HepG2 (cell line): Measurements from ENCODE around the gene SH3BGRL2. TPM values are rescaled to one million over a fixed set of nuclear protein-coding genes. Genes with fewer than 3 reads are reported as not detected.

Experiments
- ATAC-seq: fragments of 200-7000 bp; cut with Tn5 transposase; 3 replicates; pipeline ENCODE4 v1.9.1; 2020; ENCODE audit warnings: mild to moderate bottlenecking, moderate library complexity
- BruUV-seq: library from RNA; stranded (reverse); fragments of 400-500 nt; replicated peaks from 2 replicates; lab custom pipeline; 2021; lab: Mats Ljungman, UMichigan
- CTCF ChIA-PET: fragments of 300-600 bp; formaldehyde crosslinking; extraction: SDS; loops from one replicate; lab custom pipeline; 2021; ENCODE audit warnings: low total read pairs, inconsistent platforms, low intra/inter-chr PET ratio; lab: Yijun Ruan, JAX
- POLR2A ChIA-PET: fragments of 350-600 bp; sonication (Branson Sonifier 250); formaldehyde crosslinking; loops from one replicate; lab custom pipeline; 2020; ENCODE audit warnings: antibody characterized with exemption, inconsistent platforms; lab: Yijun Ruan, JAX
- DNase-seq: peaks from one replicate; pipeline ENCODE4 v3.0.0-alpha.2; 2015; ENCODE audit warnings: low spot score
- FAIRE-seq: peaks from 3 replicates; lab custom pipeline; 2011; peaks lifted over from hg19 to GRCh38; lab: Jason Lieb, UNC
- H2AFZ ChIP-seq: one replicate; pipeline ENCODE4 v1.6.1; 2011; ENCODE audit warnings: low read length, inconsistent platforms
- H3K27ac ChIP-seq: fragments of 300-600 bp; 3 replicates; pipeline ENCODE4 v1.8.0; 2011; ENCODE audit warnings: mixed run types, mild to moderate bottlenecking, mixed read lengths, low read length, inconsistent platforms; ENCODE audit not compliant: insufficient read depth; ENCODE audit errors: extremely low read length
- H3K27me3 ChIP-seq, 2 experiments: fragments of 200-600 bp in 1 of 2; 2 replicates in 1 of 2; 3 replicates in 1 of 2; pipeline versions ENCODE4 v1.6.0 to v1.8.0; 2011; ENCODE audit warnings: low read length in 2 of 2, mild to moderate bottlenecking in 2 of 2, moderate library complexity in 2 of 2, inconsistent platforms in 1 of 2; ENCODE audit not compliant: insufficient read depth in 2 of 2, control insufficient read depth in 1 of 2
- H3K36me3 ChIP-seq, 2 experiments: fragments of 200-600 bp in 1 of 2; replicated peaks in 1 of 2; 2 replicates in 1 of 2; 3 replicates in 1 of 2; pipeline versions ENCODE4 v1.5.1 to v1.8.0; 2011; ENCODE audit warnings: low read length in 2 of 2, inconsistent platforms in 1 of 2; ENCODE audit not compliant: insufficient read depth in 2 of 2, control insufficient read depth in 1 of 2
- H3K4me1 ChIP-seq: 2 replicates; pipeline ENCODE4 v1.5.1; 2012; ENCODE audit warnings: low read length, inconsistent platforms; ENCODE audit not compliant: insufficient read depth
- H3K4me2 ChIP-seq: 2 replicates; pipeline ENCODE4 v1.6.0; 2011; ENCODE audit warnings: low read depth, low read length, inconsistent platforms
- H3K4me3 ChIP-seq, 3 experiments: fragments of 200-600 bp in 1 of 3; sonication (generic), shearing (Covaris generic) in 1 of 3; replicated peaks in 1 of 3; 2 replicates each; pipeline ENCODE4 v1.5.1; 2011 to 2016; ENCODE audit warnings: low read length in 3 of 3, inconsistent platforms in 2 of 3, low read depth in 2 of 3, mild to moderate bottlenecking in 2 of 3, control low read depth in 1 of 3, mixed read lengths in 1 of 3; ENCODE audit not compliant: insufficient read depth in 1 of 3
- H3K79me2 ChIP-seq: one replicate; pipeline ENCODE4 v1.6.1; 2011; ENCODE audit warnings: low read length, inconsistent platforms; ENCODE audit not compliant: insufficient read depth
- H3K9ac ChIP-seq: 2 replicates; pipeline ENCODE4 v1.6.0; 2011; ENCODE audit warnings: mild to moderate bottlenecking, low read depth, low read length, inconsistent platforms; ENCODE audit not compliant: insufficient read depth
- H3K9me3 ChIP-seq: 2 replicates; pipeline ENCODE4 v1.5.1; 2012; ENCODE audit warnings: mild to moderate bottlenecking, low read length
- H4K20me1 ChIP-seq: 2 replicates; pipeline ENCODE4 v1.6.0; 2011; ENCODE audit warnings: inconsistent platforms, mild to moderate bottlenecking, low read length, moderate library complexity; ENCODE audit not compliant: insufficient read depth
- DNMT1 ChIP-seq: sonication (generic); formaldehyde crosslinking; IDR thresholded peaks from 2 replicates; pipeline ENCODE4 v1.5.1; 2020; ENCODE audit warnings: mild to moderate bottlenecking, missing genetic modification reagents
- EP300 ChIP-seq, 3 experiments: sonication (generic) in 1 of 3; formaldehyde crosslinking in 1 of 3; IDR thresholded peaks; 2 replicates each; pipeline versions ENCODE4 v1.5.1 to v1.6.1; 2011 to 2020; ENCODE audit warnings: low read depth in 2 of 3, low read length in 2 of 3, borderline replicate concordance in 1 of 3, improper control_type of control experiment in 1 of 3, mild to moderate bottlenecking in 1 of 3, missing genetic modification reagents in 1 of 3, moderate library complexity in 1 of 3
- KDM2A ChIP-seq: sonication (generic); formaldehyde crosslinking; IDR thresholded peaks from 2 replicates; pipeline ENCODE4 v1.4.0; 2020; ENCODE audit warnings: low read depth, missing genetic modification reagents, borderline replicate concordance
- REPIN1 ChIP-seq: sonication (generic); formaldehyde crosslinking; IDR thresholded peaks from 2 replicates; pipeline ENCODE4 v1.8.0; 2022; ENCODE audit warnings: missing genetic modification reagents, low read depth, mild to moderate bottlenecking, borderline replicate concordance
- ZNF382 ChIP-seq: sonication (generic); formaldehyde crosslinking; IDR thresholded peaks from 2 replicates; pipeline ENCODE4 v1.5.0; 2020; ENCODE audit warnings: missing genetic modification reagents, mild to moderate bottlenecking, borderline replicate concordance
- ZNF556 ChIP-seq: sonication (generic); formaldehyde crosslinking; IDR thresholded peaks from 2 replicates; pipeline ENCODE4 v1.4.0; 2020; ENCODE audit warnings: mild to moderate bottlenecking, missing genetic modification reagents, borderline replicate concordance
- WGBS: methylation state at CpG from one replicate; pipeline ENCODE4 v1.1.6; 2017; ENCODE audit warnings: low lambda C conversion rate; 5-methylcytosine and 5-hydroxymethylcytosine counted together
- in situ Hi-C: cut with HindIII; loops from 2 replicates; pipeline ENCODE4 v1.10.0; 2017; ENCODE audit warnings: low pct_unique_long_range_greater_than_20kb; ENCODE audit not compliant: extremely low pct_ligation_motif_present
- intact Hi-C: fragments of 100-400 bp; cut with micrococcal nuclease; formaldehyde crosslinking; loops from one replicate; pipeline ENCODE4 v1.10.0; 2022; ENCODE audit not compliant: unreplicated experiment
- polyA plus RNA-seq, 8 experiments: library from polyadenylated mRNA; depleted of rRNA in 3 of 8; stranded (reverse) in 7 of 8; unstranded in 1 of 8; fragments of >200 nt; fragmentation: Illumina TruSeq in 4 of 8; extraction: Trizol in 4 of 8; gene quantifications; 2 replicates each; pipeline versions ENCODE4 v1.2.1 to v1.2.3, GENCODE V29; 2011 to 2016; ENCODE audit warnings: low read depth in 4 of 8, missing spikeins in 1 of 8, mixed read lengths in 1 of 8; ENCODE audit not compliant: insufficient read depth in 1 of 8
- total RNA-seq, 5 experiments: library from RNA; depleted of rRNA; stranded (reverse); fragments of >200 nt; fragmentation: Illumina TruSeq; extraction: Trizol; gene quantifications; 2 replicates each; pipeline ENCODE4 v1.2.3, GENCODE V29; 2016; ENCODE audit warnings: low read depth in 1 of 5
- TF ChIP-seq, protein P1 (sequence below): sonication (generic); formaldehyde crosslinking; IDR thresholded peaks from 2 replicates; pipeline ENCODE4 v1.5.0; 2020; ENCODE audit warnings: missing genetic modification reagents, mild to moderate bottlenecking, borderline replicate concordance
- TF ChIP-seq, protein P2 (sequence below): sonication (generic); formaldehyde crosslinking; IDR thresholded peaks from 2 replicates; pipeline ENCODE4 v1.5.0; 2020; ENCODE audit warnings: mild to moderate bottlenecking, missing genetic modification reagents
- TF ChIP-seq, protein P3 (sequence below): IDR thresholded peaks from 2 replicates; pipeline ENCODE4 v1.4.0; 2020; ENCODE audit warnings: mild to moderate bottlenecking, missing genetic modification reagents
- TF ChIP-seq, protein P4 (sequence below): IDR thresholded peaks from 2 replicates; pipeline ENCODE4 v1.6.1; 2016; ENCODE audit warnings: missing compliant biosample characterization, missing genetic modification reagents, borderline replicate concordance

SH3BGRL2 gene
- total and polyA plus RNA-seq, 2 of the 13 experiments (the other 11 are each of a cell fraction or from before 2014, with no cell fraction given), result 10.9 to 28.8 TPM

DNA sequence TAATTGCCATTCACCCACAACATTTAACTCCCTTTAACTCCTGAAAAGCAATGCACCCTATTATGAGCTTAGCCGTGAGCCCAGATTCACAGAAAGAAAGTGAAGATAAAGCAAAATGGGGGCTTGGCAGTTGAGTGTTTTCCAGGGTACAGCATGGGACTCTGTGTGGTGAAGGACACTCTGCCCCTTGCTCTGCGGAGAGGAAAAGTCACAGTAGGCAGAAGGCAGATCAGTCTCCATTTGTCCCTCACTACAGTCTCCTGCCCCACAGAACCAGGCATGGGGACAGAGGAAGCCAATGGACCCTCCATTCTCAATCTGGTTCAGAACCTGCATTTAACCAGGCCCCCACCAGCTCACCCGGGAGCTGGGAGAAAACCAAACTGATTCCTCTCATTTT is 30.8 kb upstream of the SH3BGRL2 start (continued):
- TF ChIP-seq, protein P1, sequence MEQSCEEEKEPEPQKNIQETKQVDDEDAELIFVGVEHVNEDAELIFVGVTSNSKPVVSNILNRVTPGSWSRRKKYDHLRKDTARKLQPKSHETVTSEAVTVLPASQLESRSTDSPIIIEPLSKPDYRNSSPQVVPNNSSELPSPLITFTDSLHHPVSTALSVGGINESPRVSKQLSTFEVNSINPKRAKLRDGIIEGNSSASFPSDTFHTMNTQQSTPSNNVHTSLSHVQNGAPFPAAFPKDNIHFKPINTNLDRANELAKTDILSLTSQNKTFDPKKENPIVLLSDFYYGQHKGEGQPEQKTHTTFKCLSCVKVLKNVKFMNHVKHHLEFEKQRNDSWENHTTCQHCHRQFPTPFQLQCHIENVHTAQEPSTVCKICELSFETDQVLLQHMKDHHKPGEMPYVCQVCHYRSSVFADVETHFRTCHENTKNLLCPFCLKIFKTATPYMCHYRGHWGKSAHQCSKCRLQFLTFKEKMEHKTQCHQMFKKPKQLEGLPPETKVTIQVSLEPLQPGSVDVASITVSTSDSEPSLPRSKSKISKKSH (CRISPR knock-in tag), result no peak

DNA sequence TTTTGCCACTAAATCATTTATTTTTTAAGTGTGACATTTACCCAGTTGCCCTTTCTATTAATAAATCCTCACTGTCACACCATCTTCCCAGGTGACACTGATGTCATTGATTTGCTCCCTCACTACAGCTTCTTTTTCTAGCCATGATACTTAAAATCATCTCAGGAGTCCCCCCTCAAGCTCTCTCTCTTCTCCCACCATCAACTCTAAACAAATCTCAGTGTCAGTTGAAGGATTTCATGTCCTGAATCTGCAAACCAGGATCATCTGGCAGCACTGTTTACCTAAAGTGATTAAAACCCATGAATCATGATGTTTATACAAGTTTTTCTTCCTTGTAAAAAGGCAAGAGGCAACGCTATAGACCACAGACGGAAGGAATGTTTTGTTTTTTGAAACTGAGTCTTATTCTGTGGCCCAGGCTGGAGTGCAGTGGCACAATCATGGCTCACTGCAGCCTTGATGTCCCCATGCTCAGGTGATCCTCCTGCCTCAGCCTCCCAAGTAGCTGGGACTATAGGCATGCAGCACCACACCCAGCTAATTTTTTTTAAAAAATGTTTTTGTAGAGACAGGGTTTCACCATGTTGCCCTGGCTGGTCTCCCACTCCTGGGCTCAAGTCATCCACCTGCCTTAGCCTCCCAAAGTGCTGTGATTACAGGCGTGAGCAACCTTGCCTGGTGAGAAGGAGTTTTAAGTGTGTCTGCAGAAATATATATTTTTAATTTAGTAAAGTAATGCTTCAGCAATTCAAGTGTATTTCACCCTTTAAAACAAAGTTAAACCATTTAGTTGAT is 30.1 kb upstream of the SH3BGRL2 start:
- H3K36me3 ChIP-seq, result no peaks in the 10 kb centered on the region
- no peak overlapping the region for H3K9ac ChIP-seq
- intact Hi-C loops, result no loop called here
- H2AFZ ChIP-seq, result no peak overlapping the region
- ATAC-seq (no peak), FAIRE-seq (no peak), DNase-seq (peak; percentile 42)
- no peak overlapping the region for H3K4me2 ChIP-seq
- H4K20me1 ChIP-seq, result no peaks in the 10 kb centered on the region
- no peaks in the 10 kb centered on the region for H3K9me3 ChIP-seq
- BruUV-seq, result no TSS peak
- in situ Hi-C loops, result no loop called here
- H3K27ac ChIP-seq, result no peak overlapping the region
- POLR2A ChIA-PET, result interaction anchor here (1.2 to 1.3 kb wide), 2 partner anchors 26 to 30 kb away, joined by 3 to 5 read pairs; partner anchors contain the start of gene SH3BGRL2
- H3K4me1 ChIP-seq, result peaks cover 50% of the 10 kb centered on the region
- no peak overlapping the region for H3K4me3 ChIP-seq
- 49% methylated on average over 3 of the region's 3 CpGs for WGBS
- H3K27me3 ChIP-seq, result no peaks in the 10 kb centered on the region
- no peaks in the 10 kb centered on the region for H3K79me2 ChIP-seq
- CTCF ChIA-PET, result no interaction called here
- TF ChIP-seq, protein P2, sequence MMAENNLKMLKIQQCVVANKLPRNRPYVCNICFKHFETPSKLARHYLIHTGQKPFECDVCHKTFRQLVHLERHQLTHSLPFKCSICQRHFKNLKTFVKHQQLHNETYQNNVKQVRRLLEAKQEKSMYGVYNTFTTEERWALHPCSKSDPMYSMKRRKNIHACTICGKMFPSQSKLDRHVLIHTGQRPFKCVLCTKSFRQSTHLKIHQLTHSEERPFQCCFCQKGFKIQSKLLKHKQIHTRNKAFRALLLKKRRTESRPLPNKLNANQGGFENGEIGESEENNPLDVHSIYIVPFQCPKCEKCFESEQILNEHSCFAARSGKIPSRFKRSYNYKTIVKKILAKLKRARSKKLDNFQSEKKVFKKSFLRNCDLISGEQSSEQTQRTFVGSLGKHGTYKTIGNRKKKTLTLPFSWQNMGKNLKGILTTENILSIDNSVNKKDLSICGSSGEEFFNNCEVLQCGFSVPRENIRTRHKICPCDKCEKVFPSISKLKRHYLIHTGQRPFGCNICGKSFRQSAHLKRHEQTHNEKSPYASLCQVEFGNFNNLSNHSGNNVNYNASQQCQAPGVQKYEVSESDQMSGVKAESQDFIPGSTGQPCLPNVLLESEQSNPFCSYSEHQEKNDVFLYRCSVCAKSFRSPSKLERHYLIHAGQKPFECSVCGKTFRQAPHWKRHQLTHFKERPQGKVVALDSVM (CRISPR knock-in tag), result peak; percentile 29; the same call in 1 of the 2 replicates
- TF ChIP-seq REPIN1 (CRISPR knock-in tag) (no peak), KDM2A (no peak), ZNF382 (CRISPR knock-in tag) (no peak), ZNF556 (no peak), EP300 (IDR thresholded peaks at IDR 0.05; ENCODE audit: low read depth in 2 of 2, low read length in 2 of 2) (peak in 1 of 2 experiments; percentile 42; a peak in 1 of 4 replicates), EP300 (CRISPR knock-in tag; IDR thresholded peaks at IDR 0.05; ENCODE audit: borderline replicate concordance) (no peak), DNMT1 (CRISPR knock-in tag) (no peak)
- TF ChIP-seq, protein P3, sequence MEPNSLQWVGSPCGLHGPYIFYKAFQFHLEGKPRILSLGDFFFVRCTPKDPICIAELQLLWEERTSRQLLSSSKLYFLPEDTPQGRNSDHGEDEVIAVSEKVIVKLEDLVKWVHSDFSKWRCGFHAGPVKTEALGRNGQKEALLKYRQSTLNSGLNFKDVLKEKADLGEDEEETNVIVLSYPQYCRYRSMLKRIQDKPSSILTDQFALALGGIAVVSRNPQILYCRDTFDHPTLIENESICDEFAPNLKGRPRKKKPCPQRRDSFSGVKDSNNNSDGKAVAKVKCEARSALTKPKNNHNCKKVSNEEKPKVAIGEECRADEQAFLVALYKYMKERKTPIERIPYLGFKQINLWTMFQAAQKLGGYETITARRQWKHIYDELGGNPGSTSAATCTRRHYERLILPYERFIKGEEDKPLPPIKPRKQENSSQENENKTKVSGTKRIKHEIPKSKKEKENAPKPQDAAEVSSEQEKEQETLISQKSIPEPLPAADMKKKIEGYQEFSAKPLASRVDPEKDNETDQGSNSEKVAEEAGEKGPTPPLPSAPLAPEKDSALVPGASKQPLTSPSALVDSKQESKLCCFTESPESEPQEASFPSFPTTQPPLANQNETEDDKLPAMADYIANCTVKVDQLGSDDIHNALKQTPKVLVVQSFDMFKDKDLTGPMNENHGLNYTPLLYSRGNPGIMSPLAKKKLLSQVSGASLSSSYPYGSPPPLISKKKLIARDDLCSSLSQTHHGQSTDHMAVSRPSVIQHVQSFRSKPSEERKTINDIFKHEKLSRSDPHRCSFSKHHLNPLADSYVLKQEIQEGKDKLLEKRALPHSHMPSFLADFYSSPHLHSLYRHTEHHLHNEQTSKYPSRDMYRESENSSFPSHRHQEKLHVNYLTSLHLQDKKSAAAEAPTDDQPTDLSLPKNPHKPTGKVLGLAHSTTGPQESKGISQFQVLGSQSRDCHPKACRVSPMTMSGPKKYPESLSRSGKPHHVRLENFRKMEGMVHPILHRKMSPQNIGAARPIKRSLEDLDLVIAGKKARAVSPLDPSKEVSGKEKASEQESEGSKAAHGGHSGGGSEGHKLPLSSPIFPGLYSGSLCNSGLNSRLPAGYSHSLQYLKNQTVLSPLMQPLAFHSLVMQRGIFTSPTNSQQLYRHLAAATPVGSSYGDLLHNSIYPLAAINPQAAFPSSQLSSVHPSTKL (CRISPR knock-in tag), result peak; percentile 53
- TF ChIP-seq, protein P4, sequence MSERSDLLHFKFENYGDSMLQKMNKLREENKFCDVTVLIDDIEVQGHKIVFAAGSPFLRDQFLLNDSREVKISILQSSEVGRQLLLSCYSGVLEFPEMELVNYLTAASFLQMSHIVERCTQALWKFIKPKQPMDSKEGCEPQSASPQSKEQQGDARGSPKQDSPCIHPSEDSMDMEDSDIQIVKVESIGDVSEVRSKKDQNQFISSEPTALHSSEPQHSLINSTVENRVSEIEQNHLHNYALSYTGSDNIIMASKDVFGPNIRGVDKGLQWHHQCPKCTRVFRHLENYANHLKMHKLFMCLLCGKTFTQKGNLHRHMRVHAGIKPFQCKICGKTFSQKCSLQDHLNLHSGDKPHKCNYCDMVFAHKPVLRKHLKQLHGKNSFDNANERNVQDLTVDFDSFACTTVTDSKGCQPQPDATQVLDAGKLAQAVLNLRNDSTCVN (CRISPR knock-in tag), result no peak
